Adipocyte (in vitro differentiated cells): ENCODE data around the gene ESRRA.

Experiments used
- DNase-seq: peaks from one replicate; pipeline ENCODE4 v3.0.0-alpha.2; 2015; ENCODE audit warnings: low read depth
- H3K27me3 ChIP-seq: replicated peaks from 2 replicates; pipeline ENCODE4 v1.7.0; 2013; ENCODE audit warnings: mild to moderate bottlenecking, low read length, moderate library complexity; ENCODE audit not compliant: control insufficient read depth, insufficient read depth
- H3K36me3 ChIP-seq: 2 replicates; pipeline ENCODE4 v1.7.0; 2013; ENCODE audit warnings: low read length, mild to moderate bottlenecking, moderate library complexity; ENCODE audit not compliant: control insufficient read depth, insufficient read depth, severe bottlenecking
- H3K4me1 ChIP-seq: 2 replicates; pipeline ENCODE4 v1.7.0; 2013; ENCODE audit warnings: mild to moderate bottlenecking, low read length, moderate library complexity; ENCODE audit not compliant: control insufficient read depth, insufficient read depth
- H3K4me3 ChIP-seq: 2 replicates; pipeline ENCODE4 v1.7.0; 2013; ENCODE audit warnings: mild to moderate bottlenecking, low read length, moderate library complexity
- H3K9ac ChIP-seq: 2 replicates; pipeline ENCODE4 v1.7.0; 2013; ENCODE audit warnings: mild to moderate bottlenecking, low read length, moderate library complexity
- H3K9me3 ChIP-seq: 2 replicates; pipeline ENCODE4 v1.7.0; 2013; ENCODE audit warnings: mild to moderate bottlenecking, low read length, moderate library complexity; ENCODE audit not compliant: control insufficient read depth

ESRRA gene

GRCh38 chr11:64276653-64277431 lies 28.5 kb upstream of the ESRRA start:
- Histone ChIP-seq H3K4me3 (no peak overlapping the region), H3K9me3 (no peaks in the 10 kb centered on the region), H3K9ac (no peak overlapping the region), H3K4me1 (peaks cover 7% of the 10 kb centered on the region), H3K27me3 (no peaks in the 10 kb centered on the region), H3K36me3 (peaks cover 18% of the 10 kb centered on the region)
- DNase-seq = no peak

GRCh38 chr11:64278576-64279190 lies 26.6 kb upstream of the ESRRA start:
- no peak for DNase-seq
- Histone ChIP-seq H3K4me1 (peaks cover 1% of the 10 kb centered on the region), H3K9me3 (no peaks in the 10 kb centered on the region), H3K27me3 (no peaks in the 10 kb centered on the region), H3K9ac (no peak overlapping the region), H3K4me3 (no peak overlapping the region), H3K36me3 (peaks cover 22% of the 10 kb centered on the region)

- Histone ChIP-seq H3K4me1 (peaks cover 16% of the 10 kb centered on the region), H3K9me3 (no peaks in the 10 kb centered on the region)
- no peak for DNase-seq
Observed at GRCh38 chr11:64281957-64282770, 23.2 kb upstream of the ESRRA start.

GRCh38 chr11:64283092-64283491 lies 22.2 kb upstream of the ESRRA start:
- no peak for DNase-seq
- H3K4me3 ChIP-seq = no peak overlapping the region
- H3K4me1 ChIP-seq = peaks cover 16% of the 10 kb centered on the region
- H3K9ac ChIP-seq = peak overlapping the region; percentile 96
- H3K9me3 ChIP-seq = no peaks in the 10 kb centered on the region
- H3K27me3 ChIP-seq = no peaks in the 10 kb centered on the region
- H3K36me3 ChIP-seq = peaks cover 10% of the 10 kb centered on the region

More at GRCh38 chr11:64281957-64282770, 23.2 kb upstream of the ESRRA start:
- peaks cover 10% of the 10 kb centered on the region for H3K36me3 ChIP-seq
- no peak overlapping the region for H3K9ac ChIP-seq
- H3K27me3 ChIP-seq = no peaks in the 10 kb centered on the region
- no peak overlapping the region for H3K4me3 ChIP-seq

- Histone ChIP-seq H3K9ac (peak within 1 kb of the TSS; percentile 96), H3K9me3 (no peaks in the 10 kb centered on the region)
- peak; percentile 98 for DNase-seq
Observed at GRCh38 chr11:64284048-64284961, 21.0 kb upstream of the ESRRA start, which contains the start of gene BAD. Gene BAD, minus strand, starts transcription at chr11:64284665. Its CDS starts 297 bp downstream, at chr11:64284368.

GRCh38 chr11:64284962-64285884 lies 20.1 kb upstream of the ESRRA start, which contains the start of gene GPR137:
Gene GPR137, plus strand, starts transcription at chr11:64285848. Its CDS starts 677 bp downstream, at chr11:64286525.
- H3K4me3 ChIP-seq = peak within 1 kb of the TSS; percentile 91
- H3K27me3 ChIP-seq = no peaks in the 10 kb centered on the region
- peaks cover 16% of the 10 kb centered on the region for H3K4me1 ChIP-seq
- H3K9me3 ChIP-seq = no peaks in the 10 kb centered on the region
- peaks cover 4% of the 10 kb centered on the region for H3K36me3 ChIP-seq
- H3K9ac ChIP-seq = peak within 1 kb of the TSS; percentile 96
- DNase-seq = peak; percentile 89

More at GRCh38 chr11:64284048-64284961, 21.0 kb upstream of the ESRRA start, which contains the start of gene BAD:
- H3K4me3 ChIP-seq = peak within 1 kb of the TSS; percentile 91
- H3K4me1 ChIP-seq = peaks cover 16% of the 10 kb centered on the region
- H3K27me3 ChIP-seq = no peaks in the 10 kb centered on the region
- H3K36me3 ChIP-seq = peaks cover 4% of the 10 kb centered on the region

GRCh38 chr11:64285885-64286800 lies 19.2 kb upstream of the ESRRA start:
- peaks cover 16% of the 10 kb centered on the region for H3K4me1 ChIP-seq
- H3K9ac ChIP-seq = peak overlapping the region; percentile 96
- DNase-seq = no peak
- H3K36me3 ChIP-seq = peaks cover 4% of the 10 kb centered on the region
- H3K4me3 ChIP-seq = peak overlapping the region; percentile 91
- H3K9me3 ChIP-seq = no peaks in the 10 kb centered on the region
- H3K27me3 ChIP-seq = no peaks in the 10 kb centered on the region

- Histone ChIP-seq H3K9ac (no peak overlapping the region), H3K9me3 (no peaks in the 10 kb centered on the region), H3K4me1 (peaks cover 16% of the 10 kb centered on the region), H3K27me3 (no peaks in the 10 kb centered on the region), H3K36me3 (peaks cover 4% of the 10 kb centered on the region), H3K4me3 (no peak overlapping the region)
- DNase-seq = no peak
Observed at GRCh38 chr11:64286801-64287159, 18.5 kb upstream of the ESRRA start.

GRCh38 chr11:64287676-64288352 lies 17.5 kb upstream of the ESRRA start:
- Histone ChIP-seq H3K4me1 (peaks cover 16% of the 10 kb centered on the region), H3K4me3 (no peak overlapping the region), H3K36me3 (no peaks in the 10 kb centered on the region)

More at GRCh38 chr11:64287676-64288352, 17.5 kb upstream of the ESRRA start:
- no peak overlapping the region for H3K9ac ChIP-seq
- DNase-seq = no peak
- H3K9me3 ChIP-seq = no peaks in the 10 kb centered on the region
- H3K27me3 ChIP-seq = peaks cover 5% of the 10 kb centered on the region
